ENCODE results near the gene ABCA5. TPM values are rescaled to one million over a fixed set of nuclear protein-coding genes. Genes with fewer than 3 reads are reported as not detected.

Gene ABCA5
- total and polyA plus RNA-seq, 2 of the 13 experiments (the other 11 are each of a cell fraction or from before 2014, with no cell fraction given) = 9.7 to 10.1 TPM

DNA sequence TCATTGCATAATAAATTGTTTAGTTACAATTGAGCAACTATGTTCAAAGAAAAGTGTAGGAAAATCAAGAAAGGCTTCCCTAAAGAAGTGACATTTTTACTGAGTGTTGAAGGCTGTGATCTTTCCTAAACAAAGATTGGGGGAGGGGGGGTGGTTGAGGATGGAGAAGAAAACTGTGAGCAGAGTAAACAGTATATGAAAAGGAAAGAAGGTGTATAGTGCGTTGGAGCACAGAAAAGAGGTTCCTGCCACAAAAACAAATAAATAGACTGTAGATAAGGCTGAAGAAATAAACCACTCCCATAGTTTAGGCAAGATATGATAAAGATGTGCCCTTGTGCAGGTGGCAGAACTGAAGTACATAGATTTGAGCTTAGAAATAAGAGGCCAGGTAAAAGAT is 106.8 kb downstream of the ABCA5 start (continued):
- peak; percentile 24; the same call in 1 of the 2 replicates for TF ChIP-seq HMG20A (CRISPR knock-in tag; IDR thresholded peaks at IDR 0.05; ENCODE audit: borderline replicate concordance)
- TF ChIP-seq ISL2 (CRISPR knock-in tag; IDR thresholded peaks at IDR 0.05) = peak; percentile 60; the same call in 1 of the 2 replicates
- peak; percentile 5; the same call in 1 of the 2 replicates for TF ChIP-seq CEBPB (IDR thresholded peaks at IDR 0.05; ENCODE audit: borderline replicate concordance, low read depth, low read length)
- TF ChIP-seq, protein P1, sequence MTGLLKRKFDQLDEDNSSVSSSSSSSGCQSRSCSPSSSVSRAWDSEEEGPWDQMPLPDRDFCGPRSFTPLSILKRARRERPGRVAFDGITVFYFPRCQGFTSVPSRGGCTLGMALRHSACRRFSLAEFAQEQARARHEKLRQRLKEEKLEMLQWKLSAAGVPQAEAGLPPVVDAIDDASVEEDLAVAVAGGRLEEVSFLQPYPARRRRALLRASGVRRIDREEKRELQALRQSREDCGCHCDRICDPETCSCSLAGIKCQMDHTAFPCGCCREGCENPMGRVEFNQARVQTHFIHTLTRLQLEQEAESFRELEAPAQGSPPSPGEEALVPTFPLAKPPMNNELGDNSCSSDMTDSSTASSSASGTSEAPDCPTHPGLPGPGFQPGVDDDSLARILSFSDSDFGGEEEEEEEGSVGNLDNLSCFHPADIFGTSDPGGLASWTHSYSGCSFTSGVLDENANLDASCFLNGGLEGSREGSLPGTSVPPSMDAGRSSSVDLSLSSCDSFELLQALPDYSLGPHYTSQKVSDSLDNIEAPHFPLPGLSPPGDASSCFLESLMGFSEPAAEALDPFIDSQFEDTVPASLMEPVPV (CRISPR knock-in tag; IDR thresholded peaks at IDR 0.05) = no peak
- TF ChIP-seq CREB1 (IDR thresholded peaks at IDR 0.05) = no peak
- 0 out of 2 replicates have a peak, but pooled peaks have one; percentile 13 for TF ChIP-seq CREB1 (CRISPR knock-in tag; IDR thresholded peaks at IDR 0.05)
- no peak for TF ChIP-seq DNMT1 (CRISPR knock-in tag; IDR thresholded peaks at IDR 0.05)
- peak; percentile 20; the same call in 1 of the 2 replicates for TF ChIP-seq NCOA2 (CRISPR knock-in tag; IDR thresholded peaks at IDR 0.05)
- no peak for TF ChIP-seq ZNF607 (CRISPR knock-in tag; IDR thresholded peaks at IDR 0.05; ENCODE audit: borderline replicate concordance)
- 0 out of 2 replicates have a peak, but pooled peaks have one; percentile 22 for TF ChIP-seq THAP11 (CRISPR knock-in tag; IDR thresholded peaks at IDR 0.05)
- TF ChIP-seq, protein P2, sequence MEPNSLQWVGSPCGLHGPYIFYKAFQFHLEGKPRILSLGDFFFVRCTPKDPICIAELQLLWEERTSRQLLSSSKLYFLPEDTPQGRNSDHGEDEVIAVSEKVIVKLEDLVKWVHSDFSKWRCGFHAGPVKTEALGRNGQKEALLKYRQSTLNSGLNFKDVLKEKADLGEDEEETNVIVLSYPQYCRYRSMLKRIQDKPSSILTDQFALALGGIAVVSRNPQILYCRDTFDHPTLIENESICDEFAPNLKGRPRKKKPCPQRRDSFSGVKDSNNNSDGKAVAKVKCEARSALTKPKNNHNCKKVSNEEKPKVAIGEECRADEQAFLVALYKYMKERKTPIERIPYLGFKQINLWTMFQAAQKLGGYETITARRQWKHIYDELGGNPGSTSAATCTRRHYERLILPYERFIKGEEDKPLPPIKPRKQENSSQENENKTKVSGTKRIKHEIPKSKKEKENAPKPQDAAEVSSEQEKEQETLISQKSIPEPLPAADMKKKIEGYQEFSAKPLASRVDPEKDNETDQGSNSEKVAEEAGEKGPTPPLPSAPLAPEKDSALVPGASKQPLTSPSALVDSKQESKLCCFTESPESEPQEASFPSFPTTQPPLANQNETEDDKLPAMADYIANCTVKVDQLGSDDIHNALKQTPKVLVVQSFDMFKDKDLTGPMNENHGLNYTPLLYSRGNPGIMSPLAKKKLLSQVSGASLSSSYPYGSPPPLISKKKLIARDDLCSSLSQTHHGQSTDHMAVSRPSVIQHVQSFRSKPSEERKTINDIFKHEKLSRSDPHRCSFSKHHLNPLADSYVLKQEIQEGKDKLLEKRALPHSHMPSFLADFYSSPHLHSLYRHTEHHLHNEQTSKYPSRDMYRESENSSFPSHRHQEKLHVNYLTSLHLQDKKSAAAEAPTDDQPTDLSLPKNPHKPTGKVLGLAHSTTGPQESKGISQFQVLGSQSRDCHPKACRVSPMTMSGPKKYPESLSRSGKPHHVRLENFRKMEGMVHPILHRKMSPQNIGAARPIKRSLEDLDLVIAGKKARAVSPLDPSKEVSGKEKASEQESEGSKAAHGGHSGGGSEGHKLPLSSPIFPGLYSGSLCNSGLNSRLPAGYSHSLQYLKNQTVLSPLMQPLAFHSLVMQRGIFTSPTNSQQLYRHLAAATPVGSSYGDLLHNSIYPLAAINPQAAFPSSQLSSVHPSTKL (CRISPR knock-in tag; IDR thresholded peaks at IDR 0.05) = peak; percentile 74
- TF ChIP-seq HOXA5 (CRISPR knock-in tag; IDR thresholded peaks at IDR 0.05) = no peak
- no peak for TF ChIP-seq SOX13 (IDR thresholded peaks at IDR 0.05)
- peak in 1 of 2 experiments; percentile 53; a peak in 2 of 4 replicates for TF ChIP-seq SOX13 (CRISPR knock-in tag; conservative IDR thresholded peaks at IDR 0.05 in 1 of 2, IDR thresholded peaks at IDR 0.05 in 1 of 2)
- no peak for TF ChIP-seq FOXP1 (IDR thresholded peaks at IDR 0.05)
- peak; percentile 71; the same call in 1 of the 2 replicates for TF ChIP-seq FOXP1 (CRISPR knock-in tag; IDR thresholded peaks at IDR 0.05)
